Measurements from ENCODE around the gene CHD9.

The CHD9 gene

DNA sequence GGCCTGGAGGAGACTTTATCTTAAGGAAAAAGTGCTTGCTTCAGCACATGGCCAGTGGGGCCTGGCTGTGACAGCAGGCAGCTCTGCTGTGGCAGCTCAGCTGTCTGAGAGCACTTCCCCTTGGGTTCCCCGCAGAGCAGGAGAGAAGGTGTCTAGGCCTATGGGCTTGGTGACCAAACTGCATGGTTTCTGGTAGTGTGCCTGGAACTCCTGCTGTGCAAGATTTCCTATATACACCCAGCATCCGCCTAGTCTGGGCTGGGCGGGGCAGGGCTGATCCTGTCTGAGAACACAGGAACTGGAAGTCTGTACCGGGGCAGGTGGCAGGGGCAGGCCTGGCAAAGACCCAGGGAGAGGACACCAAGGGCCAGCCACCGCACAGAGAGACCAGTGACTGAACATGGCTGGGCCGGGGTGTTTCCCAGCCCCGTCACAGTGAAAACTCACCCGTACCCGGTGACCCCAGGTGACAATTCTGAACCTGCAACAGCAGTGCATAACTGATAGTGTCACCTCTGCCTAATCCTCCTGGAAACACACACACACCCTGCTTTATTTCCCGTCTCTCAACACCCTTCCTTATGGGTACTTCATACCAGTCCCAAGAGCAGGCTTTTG, 39.3 kb downstream of the CHD9 start:
- no peak for DNase-seq (ENCODE audit: low read depth in 2 of 2)

DNA sequence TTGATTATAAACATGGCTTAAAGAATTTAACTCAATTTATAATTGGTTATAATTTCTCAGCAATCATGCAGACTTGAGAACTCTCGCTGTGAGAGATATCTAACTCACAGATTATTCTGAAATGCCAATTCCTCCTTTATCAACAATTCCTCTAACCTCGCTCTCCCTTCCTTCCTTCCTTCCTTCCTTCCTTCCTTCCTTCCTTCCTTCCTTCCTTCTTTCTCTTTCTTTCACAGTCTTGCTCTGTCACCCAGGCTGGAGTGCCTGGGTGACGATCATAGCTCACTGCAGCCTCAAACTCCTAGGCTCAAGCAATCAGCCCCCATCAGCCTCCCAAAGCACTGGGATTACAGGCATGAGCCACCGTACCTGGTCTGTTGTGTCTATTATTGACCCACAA, 42.4 kb downstream of the CHD9 start:
- no peak for DNase-seq (ENCODE audit: low read depth in 2 of 2)

DNA sequence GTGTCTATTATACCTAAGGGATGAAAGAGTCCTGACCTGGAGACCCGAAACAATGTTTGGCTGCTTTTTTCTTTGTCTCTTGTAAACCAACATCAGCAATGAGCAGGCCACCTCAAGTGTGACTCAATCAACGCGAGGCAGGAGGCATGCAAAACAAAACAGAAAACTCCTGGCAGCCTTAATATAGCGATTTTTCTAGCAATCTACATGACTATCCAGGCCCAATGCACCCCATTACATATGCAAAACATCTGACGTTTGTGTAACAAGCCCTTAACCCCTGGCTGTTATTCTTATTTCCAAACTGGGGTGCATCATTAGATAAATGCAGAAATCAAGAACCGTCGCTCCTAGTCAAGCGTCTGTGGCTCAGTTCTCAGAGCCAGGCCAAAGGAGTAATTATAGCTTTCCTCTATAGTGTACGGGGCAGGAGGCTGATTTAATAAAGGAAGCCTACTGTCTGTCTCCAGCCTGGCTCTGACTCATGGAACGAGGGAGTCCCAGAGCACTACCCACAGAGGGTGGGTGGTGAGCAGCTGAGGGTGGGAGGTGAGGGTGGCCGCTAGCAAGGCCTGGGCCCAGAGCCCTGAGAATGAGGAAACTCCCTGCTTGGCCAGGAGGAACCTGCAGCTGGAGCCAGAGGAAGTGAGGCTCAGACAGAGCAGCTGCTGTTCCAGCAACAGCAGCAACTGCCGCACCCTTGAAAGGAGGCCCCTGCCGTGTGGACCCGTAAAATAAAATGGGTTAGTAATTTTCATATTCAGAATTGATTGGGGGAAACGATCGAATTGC, 43.9 kb downstream of the CHD9 start:
- DNase-seq (ENCODE audit: low read depth in 2 of 2): no peak

DNA sequence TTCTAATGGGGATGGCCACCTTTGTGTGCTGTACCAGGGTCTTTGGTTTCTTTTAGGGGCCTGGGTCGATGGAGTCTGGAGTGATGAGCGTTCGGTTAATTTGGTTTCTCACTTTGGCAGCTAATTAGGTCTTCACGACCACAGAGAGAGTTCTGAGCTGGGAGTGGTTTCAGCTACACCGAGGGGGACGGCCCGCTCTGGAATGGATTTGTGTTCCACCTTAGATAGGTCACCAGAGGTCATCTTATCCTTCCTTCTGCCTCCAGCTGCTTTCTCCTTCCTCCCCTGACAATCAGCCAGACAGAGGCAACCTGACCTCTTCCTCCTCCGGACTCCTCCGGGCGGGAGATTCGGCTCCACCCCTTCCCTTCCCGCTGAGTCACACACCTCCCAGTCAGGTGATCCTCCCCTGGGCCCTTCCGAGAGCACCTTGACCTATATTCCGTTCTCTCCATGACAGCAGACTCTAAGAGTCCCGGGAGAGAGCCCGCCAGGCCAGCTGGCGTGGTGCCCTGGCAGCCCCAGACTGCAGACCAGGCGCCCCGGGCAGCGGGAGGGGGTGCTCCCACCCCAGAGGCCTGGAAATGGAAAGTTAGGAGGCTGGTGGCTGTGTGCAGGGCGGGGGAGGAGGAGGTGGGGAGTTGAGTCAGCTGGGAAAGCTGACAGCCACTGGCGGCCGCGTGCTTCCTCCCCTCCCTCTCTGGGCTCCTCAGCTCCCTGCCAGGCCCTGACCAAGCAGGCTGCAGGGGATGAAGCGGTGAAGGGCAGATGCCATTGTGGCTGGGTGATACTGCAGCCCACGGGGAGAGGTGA, 44.7 kb downstream of the CHD9 start:
- DNase-seq (ENCODE audit: low read depth in 2 of 2): peak in 1 of 2 donors; percentile 7

DNA sequence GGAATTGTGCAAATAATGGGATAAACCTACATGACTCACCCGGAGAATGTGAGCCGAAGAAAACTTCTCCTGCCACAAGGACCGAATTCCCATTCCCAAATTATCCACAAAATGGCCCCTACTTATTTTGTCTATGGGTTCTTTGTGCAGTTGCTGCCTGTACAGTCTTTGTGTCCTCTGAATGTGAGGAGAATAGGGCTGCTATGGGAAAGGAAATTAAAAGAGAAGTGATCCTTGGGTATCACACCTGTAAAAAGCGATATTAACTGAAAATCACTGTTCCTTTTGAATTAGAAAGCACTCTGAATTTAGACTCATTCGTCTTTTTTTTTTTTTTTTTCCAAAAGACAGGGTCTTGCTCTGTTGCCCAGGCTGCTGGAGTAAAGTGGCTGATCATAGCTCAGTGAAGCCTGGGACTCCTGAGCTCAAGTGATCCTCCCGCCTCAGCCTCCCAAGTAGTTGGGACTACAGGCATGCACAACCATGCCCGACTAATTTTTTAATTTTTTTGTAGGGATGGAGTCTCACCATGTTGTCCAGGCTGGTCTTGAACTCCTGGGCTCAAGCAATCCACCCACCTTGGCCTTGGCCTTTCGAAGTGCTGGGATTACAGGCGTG, 45.4 kb downstream of the CHD9 start:
- DNase-seq (ENCODE audit: low read depth in 2 of 2): no peak

DNA sequence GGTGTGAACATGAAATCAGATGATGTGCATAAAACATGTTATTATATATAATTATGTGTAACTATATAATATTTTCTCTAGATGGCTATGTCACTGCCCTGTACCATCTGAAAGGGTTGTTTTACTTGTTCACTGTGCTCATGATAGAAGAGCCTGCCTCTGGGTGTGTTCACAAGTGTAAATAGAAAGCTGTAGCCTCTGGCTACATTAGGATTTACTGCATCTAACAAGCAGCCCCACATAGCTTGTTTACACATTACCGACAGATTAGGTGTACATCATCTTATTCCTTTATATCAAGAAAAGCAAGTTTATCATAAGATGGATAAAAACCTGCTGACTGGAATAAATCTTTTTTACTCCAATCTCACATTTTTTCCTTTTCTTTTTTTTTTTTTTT, 46.1 kb downstream of the CHD9 start:
- DNase-seq (ENCODE audit: low read depth in 2 of 2): no peak

DNA sequence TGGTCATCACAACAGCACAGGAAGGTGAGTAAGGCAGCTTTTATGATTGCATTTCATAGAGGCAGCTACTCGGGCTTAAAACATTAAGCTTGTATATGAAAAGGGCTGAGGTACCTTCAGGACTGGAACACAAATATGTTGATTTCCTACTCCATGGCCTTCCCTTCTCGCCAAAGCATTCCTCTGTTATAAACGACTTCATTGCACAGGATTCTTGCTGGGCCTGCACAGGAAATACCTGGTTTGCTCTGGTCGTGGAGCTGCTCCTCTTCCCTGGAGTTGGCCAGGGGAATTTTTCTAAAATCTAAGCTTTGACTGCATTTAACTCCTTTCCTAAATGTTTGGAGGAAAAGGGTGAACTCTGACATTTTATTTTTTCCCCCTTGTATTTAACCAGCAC, 49.0 kb downstream of the CHD9 start:
- DNase-seq (ENCODE audit: low read depth in 2 of 2): no peak

DNA sequence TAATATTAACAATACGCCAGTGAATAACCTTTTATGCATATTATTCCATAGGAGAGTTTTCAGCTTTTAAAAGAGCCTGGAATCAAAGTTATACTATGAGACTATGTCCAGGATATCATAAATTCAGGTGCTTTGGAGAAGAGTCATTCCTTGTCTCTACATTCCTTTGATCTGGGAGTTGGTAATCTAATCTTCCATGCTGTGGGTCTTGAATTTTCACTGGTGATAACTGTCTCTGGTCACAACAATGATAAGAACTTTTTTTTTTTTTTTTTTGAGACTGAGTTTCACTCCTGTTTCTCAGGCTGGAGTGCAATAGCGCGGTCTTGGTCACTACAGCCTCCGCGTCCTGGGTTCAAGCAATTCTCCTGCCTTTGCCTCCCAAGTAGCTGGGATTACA, 50.8 kb downstream of the CHD9 start:
- DNase-seq (ENCODE audit: low read depth in 2 of 2): no peak

DNA sequence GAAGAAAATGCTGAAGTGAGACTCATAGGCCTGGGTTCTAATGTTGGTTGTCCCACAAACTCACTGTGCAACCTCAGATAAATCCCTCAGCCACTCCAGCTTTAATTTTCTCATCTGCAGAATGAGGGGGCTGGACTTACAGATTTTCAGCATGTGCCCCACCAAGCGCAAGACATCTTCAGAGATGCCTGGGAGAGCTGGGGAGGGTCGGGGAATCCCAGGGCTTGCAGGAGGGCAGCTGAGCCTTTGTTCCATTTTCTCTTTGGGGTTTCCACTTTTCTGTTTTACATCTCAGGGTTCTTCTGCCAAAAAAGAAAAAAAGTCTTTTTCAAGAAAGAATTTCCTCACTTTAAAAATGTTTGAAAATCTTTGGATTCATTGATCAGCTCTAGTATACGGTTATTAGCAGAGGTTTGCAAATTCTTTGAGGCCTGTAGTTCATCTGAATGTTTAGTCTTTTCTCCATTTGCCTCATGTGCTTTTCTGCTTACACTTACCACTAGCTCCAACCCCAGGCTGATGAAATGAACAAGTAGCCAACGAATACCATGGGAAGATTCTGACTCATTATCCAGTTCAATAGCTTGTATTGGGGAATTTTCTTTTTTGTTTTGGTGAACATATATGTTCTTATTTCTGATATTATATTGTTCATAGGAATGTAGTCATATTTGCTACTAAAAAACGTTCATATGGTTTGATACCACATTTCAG, 56.4 kb downstream of the CHD9 start:
- no peak for DNase-seq (ENCODE audit: low read depth in 2 of 2)

DNA sequence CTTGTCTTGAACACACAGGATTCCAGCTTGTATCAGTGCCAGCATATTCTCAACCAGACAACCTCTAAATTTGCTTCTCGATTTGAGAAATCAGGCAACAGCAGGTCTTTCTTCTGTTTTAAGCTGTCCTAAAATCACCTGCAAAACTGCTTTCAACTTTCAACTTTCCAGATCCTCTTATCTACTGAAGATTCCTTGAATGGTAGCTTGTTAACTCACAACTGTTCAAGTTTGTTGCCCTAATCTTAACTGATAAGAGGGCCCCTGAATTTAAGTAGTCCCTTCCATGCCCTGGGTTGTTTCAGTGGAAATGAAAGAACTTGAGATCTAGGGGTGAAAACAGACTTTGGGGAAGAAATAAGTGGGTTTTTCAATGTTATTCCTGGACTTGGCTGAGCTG, 57.2 kb downstream of the CHD9 start:
- DNase-seq (ENCODE audit: low read depth in 2 of 2): no peak

DNA sequence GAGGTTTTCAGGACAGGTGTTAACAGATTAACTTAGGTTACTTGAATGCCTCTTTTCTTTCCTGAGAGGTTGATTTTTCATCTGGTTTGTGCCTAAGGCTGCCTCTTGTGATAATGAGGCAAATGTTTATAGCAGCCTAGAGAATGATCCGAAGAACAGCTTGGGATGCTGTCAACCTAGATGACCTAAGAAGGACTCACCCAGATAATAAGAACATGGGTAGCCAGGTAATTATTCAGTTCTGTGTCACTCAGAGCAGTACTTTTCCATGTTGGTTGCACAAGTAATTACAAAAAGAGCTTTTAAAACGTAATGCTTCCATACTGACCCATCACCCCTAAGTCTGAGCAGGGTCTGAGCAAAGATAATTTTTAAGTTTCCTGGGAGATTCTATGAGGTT, 60.3 kb downstream of the CHD9 start:
- no peak for DNase-seq (ENCODE audit: low read depth in 2 of 2)

DNA sequence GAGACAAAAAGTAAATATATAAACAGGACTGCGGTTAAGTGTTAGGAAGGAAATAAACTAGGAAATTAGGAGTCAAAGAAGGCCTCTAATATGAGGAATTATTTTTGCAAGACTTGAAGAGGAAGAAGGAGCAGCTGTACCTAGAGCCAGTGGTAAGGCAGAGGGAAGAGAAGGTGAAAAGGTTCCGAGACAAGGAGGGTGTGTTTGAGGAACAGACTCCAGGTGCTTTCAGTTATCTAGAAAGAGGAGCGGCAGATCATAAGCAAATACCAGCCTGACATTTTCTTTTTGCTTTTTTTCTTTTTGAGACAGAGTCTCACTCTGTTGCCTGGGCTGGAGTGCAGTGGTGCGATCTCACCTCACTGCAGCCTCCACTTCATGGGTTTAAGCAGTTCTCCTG, 61.0 kb downstream of the CHD9 start:
- DNase-seq (ENCODE audit: low read depth in 2 of 2): no peak

DNA sequence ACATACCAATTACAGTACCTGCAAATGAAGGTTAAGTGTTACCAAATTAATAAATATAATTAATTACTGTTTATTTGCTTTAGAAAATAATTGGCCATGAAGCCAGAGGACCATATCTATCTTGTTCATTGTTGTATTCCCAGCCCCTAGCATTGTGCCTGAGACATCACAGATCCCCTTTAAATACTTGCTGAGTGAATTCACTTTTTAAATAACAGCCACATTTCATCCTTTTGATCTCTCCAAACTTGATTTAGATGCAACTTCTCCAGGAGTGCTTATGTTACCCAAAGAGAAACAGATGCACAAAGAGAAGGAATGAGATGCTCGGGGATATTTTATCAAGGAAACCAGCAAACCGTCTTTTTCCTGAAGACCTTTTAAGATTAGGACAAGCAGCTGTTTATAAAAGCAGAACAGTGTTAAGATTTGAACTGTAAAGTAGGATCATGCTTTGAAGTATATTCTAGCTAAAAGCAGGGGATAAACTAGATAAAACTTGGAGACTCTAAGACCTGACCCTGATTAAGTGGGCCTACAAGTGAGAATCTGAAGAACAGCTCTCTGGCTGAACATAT, 66.3 kb downstream of the CHD9 start:
- no peak for DNase-seq (ENCODE audit: low read depth in 2 of 2)

DNA sequence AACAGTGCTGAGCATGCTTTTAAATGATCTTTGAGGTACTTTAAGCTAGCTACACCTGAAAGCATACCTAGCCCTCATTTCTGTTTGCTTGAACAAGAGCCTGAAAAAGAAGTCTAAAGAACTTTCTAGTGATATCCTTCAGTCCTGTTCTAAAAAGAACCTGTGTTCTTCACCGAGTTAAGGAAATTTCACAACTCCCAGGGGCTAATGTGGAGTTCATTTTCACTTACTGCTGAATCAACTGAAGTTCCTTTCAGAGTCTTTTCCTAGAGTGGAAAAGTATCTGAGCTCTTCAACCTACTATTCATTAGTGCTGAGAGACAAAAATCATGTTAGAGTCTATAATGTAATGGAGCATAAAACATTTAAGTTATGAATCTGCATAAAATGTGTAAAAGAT, 66.9 kb downstream of the CHD9 start:
- DNase-seq (ENCODE audit: low read depth in 2 of 2): no peak

DNA sequence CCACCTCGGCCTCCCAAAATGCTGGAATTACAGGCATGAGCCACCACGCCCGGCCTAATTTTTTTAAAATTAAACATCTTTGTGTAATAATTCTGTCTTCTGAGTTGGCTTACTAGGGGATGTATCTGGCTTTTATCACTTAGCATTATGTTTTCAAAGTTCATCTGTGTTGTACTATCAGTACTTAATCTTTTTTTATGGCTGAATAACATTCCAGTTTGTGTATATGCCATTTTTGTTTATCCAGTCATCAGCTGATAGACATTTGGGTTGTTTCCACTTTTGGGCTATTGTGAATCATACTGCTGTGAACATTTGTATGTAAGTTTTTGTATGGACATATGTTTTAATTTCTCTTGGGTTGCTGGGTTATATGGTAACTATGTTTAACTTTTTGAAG, 69.0 kb downstream of the CHD9 start:
- no peak for DNase-seq (ENCODE audit: low read depth in 2 of 2)

DNA sequence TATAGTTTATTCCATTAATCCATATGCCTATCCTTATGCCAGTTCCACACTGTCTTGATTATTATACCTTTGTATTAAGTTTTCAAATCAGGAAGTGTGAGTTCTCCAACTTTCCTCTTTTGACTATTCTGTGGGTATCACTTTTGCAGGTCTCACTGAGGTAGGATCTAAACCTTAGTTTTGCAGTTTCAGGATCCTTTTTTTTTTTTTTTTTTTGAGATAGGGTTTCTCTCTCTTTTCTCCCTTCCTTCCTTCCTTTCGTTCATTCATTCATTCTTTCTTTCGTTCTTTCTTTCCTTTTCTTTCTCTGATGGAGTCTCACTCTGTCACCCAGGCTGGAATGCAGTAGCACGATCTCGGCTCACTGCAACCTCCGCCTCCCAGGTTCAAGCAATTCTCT, 71.6 kb downstream of the CHD9 start:
- no peak for DNase-seq (ENCODE audit: low read depth in 2 of 2)

DNA sequence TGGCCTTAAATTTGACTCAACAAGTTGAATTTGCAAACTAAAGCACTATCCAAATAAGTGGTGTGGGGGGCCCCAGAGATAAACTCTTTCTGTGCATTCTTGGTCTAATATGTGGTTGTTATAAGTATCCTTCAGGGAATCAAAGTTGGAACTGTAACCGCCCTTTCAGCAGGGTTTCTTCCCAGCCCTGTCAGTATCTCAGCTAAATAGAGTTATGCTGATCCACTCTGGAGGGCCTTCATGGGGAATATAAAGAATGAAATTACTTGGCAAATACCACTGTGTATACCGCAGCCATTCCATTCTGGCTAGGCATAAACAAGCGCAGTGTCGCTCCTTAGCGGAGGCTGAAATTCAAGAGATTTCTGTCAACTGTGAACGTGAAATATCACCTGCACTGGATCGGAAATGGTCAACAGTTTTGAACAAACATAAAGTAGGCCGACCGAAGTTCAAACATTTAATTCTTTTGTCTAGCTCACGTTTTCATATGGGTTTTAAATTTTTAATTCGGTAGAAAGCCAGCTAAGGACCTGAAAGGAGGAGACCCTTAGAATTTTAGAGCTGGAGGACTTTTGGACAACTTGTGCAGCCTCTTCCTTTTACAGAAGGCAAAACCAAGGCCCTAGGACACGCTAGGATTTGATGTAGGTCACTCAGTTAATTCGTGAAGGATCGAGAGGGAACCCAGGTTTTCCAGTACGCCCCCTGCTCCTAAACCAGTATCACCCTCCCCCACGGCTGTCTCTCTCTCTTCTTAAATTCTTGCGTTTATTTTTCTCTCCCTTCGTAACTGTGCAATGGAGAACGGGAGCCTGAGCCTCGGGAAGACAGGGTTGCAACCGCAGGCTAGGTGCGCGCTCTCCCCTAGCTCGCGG, 74.7 kb downstream of the CHD9 start:
- DNase-seq (ENCODE audit: low read depth in 2 of 2): no peak

DNA sequence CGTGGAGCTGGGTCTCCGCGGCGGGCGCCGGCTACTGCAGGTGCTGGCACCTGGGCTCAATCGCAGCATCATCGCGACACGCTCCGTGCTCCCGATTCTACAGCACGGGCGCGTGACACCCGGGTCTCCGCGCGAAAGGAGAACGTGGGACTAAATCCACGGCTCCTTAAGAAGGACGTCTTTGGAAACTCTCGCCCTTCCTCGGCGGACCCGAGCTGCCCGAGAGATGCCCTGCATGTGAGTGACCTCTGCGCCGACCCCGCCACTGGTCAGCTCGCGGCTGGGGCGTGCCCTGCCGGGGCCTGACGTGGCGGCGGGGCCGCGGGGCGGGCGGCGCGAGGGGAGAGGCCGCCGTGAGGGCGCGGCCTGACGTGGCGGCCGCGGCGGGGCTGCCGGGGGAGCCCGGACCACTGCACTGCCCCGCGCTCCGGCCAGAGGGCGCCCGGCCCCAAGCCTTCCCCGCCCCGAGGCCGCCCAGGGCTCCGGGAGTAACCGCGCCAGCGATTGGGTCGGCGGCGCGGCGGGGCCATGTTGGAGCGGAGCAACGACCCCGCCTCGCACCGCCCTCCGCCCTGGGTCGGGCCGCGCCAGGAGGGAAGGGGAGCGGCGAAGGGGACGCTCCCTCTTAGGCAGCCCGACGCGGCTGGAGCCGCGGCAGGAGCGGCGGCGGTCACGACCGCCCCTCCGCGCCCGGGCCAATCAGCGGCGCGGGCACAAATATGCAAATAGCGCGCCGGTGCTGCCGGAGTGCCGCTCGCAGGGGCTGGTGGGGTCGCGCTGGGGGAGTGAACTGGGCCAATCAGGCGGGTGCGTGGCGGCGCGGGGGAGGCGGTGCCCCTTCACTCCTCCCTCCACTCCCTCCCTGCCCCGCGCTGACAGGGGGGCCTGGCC, 75.6 kb downstream of the CHD9 start:
- DNase-seq (ENCODE audit: low read depth in 2 of 2): peak; percentile 86 to 87

DNA sequence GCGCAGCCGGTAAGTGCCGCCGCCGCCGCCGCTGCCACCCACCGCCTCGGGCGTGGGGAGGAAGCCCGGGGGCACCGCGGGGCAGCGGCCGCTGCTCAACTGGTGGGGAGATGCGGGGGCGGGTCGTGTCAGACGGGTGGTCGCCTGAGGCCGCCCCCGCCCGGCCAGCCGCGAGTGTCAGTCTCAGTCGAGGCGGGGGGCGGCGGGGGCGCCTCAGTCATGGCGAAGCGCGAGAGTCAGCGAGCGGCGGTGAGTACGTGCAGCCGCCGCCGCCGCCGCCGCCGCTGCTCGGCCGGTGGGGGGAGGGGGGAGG, 76.2 kb downstream of the CHD9 start:
- no peak for DNase-seq (ENCODE audit: low read depth in 2 of 2)
